ENCODE measurements around the gene STOML1.

The STOML1 gene

DNA sequence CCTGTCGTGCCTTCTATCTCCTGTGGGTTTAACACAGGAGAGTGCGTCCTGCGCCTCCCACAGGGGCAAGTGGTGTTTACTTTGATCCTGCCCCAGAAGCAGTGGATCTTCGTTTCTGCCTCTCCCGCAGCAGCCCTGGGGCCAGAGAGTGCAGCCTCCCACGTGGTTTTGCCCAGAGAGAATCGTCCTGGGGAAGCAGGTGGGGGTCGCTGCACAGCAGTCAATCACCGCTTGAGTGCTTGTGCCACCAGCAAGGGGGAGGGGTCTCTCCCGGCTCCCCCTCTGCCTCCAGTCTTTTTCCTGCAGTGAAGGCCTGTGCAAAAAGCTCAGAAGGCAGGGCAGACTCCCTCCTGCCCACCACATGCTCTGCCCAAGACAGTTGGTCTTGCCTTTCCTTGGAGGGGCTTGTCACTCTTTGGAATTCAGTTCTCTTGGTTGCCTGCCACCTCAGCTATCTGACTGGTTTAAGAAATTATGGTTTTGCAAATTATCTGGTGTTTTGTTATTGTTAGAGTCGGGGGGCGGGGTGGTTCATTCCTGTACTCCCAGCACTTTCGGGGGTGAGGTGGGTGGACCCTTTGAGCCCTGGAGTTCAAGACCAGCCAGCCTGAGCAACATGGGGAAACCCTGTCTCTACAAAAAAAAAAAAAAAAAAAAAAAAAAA, 26.9 kb downstream of the STOML1 start:
- no peak for DNase-seq (ENCODE audit: low read depth, low spot score)

GRCh38 chr15:73964736-73965093, 27.4 kb downstream of the STOML1 start:
- DNase-seq (ENCODE audit: low read depth, low spot score) = peak; percentile 87

GRCh38 chr15:73962433-73962832, 29.7 kb downstream of the STOML1 start:
- DNase-seq (ENCODE audit: low read depth, low spot score) = no peak

- DNase-seq (ENCODE audit: low read depth, low spot score) = peak; percentile 53
Observed at GRCh38 chr15:73960472-73961070, 31.5 kb downstream of the STOML1 start.

DNA sequence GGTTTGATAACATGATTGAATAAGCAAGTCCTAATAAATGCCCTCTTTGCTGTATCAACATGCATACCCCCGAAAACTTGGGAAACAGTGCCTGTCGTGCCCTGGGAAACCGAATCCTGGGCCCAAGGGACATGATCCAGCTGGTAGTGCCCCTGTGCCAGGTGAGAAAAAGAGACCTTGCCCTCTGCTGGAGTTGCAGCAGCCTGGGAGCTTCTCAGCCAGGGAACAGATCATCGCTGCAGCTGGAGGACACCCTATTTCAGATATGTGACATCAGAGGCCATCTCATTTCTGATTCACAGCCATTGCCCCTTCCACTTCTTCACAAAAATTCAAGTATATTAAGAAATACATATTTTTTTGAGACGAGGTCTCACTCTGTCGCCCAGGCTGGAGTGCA, 32.3 kb downstream of the STOML1 start:
- DNase-seq (ENCODE audit: low read depth, low spot score) = no peak

DNA sequence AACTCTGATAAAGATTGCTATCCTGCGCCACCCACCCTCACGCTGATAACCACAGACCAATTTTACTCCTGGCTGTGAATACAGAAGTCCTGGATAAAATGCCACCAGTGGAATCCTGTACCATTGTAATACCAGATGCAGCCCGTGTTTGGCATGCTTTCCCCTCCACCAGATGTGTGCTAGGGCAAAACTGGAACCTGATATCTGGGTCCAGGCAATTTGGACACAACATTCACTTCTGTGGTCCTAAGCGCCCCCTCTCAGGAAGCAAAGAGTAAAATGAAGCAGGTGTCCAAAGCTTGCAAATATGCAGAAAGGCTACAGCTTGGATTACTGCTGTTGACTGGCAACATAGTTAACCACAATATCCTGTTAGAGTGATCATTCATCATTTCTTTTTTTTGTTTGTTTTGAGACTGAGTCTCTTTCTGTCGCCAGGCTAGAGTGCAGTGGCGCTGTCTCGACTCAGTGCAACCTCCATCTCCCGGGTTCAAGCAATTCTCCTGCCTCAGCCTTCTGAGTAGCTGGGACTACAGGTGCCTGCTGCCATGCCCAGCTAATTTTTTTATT, 33.0 kb downstream of the STOML1 start:
- no peak for DNase-seq (ENCODE audit: low read depth, low spot score)

DNA sequence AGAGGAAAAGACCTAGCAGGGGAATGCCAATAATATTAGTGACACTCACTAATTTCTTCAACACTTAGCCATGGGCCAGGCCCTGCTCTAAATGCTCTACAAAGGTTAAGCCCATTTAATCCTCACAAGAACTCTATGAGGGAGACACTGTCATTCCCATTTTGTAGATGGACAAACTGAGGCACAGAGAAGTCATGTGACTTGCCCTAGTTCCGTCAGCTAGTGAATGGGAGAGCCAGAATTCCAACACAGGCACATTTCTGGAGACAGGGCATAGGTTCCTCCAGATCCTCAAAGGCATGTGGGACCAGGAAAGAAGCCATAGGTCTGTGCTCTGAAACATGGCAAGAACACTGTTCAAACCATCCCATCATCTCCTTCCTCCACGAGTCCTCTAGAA, 34.3 kb downstream of the STOML1 start:
- no peak for DNase-seq (ENCODE audit: low read depth, low spot score)

DNA sequence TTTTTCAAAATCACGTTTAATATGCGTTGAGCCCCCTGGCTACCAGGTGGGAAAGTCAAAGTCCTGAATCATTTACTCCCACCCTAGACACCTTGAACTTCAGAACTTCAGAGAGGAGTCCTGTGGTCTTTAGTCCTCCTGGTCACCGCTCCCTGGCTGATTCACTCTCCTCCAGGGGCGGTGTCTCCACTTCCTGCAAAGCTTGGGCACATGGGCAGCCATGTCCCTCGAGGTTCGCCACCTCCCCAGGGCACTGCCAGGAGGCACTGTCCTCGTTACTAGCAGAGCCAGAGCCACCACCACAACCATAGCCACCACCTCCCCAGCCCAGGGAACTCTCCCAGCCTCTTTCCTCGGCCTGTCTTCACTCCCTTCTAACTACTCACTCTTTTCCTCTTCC, 34.8 kb downstream of the STOML1 start:
- no peak for DNase-seq (ENCODE audit: low read depth, low spot score)

GRCh38 chr15:73956743-73957135, 35.4 kb downstream of the STOML1 start:
- peak; percentile 98 for DNase-seq (ENCODE audit: low read depth, low spot score)

- DNase-seq (ENCODE audit: low read depth, low spot score) = no peak
Observed at GRCh38 chr15:73955861-73956742, 36.0 kb downstream of the STOML1 start.

DNA sequence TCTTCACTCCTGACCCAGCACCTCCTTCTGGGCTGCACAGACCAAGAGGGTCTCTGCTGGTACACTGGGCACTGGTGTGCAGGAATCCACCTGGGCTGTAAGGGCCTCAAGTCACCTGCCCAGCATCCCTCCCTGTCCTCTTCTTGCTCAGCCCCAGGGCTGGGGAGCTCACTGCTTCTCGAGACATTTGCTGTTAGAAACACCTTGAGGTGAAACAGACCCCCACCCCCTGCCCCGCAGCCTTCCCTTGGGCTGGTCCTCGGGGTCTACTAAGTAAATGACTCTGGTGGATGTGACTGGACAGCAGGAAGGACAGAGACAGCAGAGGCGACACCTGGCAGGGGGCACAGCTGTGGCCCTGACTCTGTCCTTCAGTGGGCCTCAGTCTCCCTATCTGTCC, 36.8 kb downstream of the STOML1 start:
- DNase-seq (ENCODE audit: low read depth, low spot score) = no peak

DNA sequence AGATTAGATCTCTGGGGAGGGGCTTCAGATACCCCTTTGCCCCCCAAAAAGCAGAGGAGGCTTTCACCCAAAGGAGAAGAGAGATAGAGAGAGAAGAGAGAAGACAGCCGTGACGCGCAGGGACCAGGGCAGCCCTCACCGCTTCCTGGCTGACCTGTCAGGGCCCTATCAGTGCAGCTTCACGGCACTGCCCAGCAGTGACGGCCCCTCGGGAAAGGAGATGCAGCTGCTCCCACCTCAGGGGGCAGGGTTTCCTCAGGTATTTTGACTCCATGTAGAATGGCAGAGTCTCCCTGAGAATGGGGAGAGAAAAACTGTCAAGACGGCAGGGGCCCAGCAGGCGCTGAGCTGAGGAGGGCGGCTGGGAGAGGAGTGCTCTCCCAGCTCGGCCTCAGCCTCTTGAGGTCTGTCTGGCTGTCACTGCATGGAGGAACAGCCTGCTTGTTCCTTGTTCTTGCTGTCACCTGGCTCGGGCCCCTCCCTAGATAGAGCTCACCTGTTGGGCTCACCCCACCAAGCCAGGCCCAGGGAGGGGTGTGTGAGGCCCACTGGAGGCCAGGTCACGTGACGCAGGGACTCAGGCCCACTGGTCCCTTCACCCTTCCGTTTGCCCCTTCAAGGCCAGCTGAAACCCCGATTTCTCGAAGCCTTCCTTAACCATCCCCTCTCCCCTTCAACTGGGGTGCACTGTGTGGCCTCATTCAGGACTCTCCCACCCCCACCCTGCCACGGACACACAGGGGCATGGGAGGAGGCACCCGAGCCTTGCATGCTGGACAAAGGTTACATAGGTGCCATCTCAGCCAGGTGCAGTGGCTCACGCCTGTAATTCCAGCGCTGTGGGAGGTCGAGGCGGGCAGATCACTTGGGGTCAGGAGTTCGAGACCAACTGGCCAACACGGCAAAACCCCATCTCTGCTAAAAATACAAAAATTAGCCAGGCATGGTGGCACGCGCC, 37.6 kb downstream of the STOML1 start:
- no peak for DNase-seq (ENCODE audit: low read depth, low spot score)

DNA sequence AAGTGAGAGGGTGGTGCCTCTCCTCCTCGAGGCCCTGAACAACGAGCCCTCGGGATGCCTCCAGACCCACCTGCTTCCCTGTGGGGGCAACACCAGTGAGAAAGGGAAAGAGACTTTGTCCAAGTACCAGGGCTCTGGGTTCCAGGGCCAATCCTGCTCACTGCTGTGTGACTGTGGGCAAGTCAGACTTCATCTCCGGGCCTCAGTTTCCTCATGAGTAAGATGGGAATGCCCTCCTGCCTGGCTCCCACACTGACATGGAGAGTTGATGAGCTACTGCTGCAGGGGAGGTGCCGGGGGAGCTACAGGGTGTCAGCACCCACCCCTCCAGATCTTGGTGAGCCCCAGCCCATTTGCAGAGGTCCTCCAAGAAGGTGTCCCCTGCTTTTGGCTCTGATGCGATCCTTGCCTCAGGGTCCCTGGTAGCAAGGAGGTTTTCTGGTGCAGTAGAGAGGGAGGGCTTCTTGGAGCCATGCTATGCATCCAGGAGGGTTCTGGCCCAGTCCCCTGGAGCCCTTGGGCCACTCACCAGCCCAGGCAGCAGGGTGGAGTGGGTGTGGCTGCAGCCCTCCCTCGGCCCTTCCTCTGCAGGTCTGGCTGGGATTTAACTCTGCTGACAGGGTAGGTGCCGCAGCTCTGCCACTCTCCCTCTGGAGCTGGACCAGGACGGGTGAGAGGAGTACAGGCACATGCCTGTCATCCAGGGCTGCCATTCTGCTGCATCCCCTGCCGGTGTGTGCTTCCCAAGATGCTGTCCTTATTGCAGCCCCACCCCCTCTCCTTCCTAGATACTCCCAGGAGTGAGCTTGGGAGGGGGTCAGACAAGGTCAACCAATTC, 39.0 kb downstream of the STOML1 start:
- DNase-seq (ENCODE audit: low read depth, low spot score) = no peak

- DNase-seq (ENCODE audit: low read depth, low spot score) = no peak
Observed at GRCh38 chr15:73952171-73952912, 39.8 kb downstream of the STOML1 start.

GRCh38 chr15:73951601-73952000, 40.5 kb downstream of the STOML1 start:
- no peak for DNase-seq (ENCODE audit: low read depth, low spot score)

DNA sequence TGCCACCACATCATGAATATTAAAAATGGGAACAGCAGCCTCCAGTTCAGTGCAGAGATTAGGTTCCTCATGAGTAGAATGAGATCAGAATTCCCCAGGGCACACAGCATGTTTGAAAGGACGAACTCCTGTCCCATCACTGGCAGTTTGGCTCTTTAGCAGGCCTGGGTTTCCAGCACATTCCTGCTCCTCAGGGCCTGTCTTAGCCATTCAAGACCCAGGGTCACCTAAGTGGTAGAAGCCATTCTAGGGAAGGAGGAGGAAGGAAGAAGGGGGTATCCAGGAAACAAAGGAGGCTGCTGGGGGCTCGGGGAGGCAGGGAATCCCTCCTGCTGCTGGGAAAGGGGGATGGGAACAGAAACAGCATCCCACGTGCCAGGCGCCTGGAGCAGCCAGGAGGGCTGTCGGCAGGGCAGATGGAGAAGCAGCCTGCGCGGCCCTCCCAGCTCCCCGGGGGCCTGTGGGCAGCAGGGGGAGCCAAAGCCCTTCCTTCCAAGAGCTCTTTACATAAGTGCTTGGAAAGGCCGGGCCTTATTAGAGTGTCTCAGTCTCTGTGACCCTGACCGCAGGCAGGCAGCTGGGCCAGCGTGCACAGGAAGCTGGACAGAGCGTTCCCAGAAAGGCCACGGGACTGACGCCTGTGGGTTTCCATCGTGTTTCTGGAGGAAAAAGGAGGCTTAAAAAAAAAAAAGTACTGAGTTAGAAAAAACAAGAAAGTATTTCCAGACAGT, 41.1 kb downstream of the STOML1 start:
- DNase-seq (ENCODE audit: low read depth, low spot score) = peak; percentile 98

DNA sequence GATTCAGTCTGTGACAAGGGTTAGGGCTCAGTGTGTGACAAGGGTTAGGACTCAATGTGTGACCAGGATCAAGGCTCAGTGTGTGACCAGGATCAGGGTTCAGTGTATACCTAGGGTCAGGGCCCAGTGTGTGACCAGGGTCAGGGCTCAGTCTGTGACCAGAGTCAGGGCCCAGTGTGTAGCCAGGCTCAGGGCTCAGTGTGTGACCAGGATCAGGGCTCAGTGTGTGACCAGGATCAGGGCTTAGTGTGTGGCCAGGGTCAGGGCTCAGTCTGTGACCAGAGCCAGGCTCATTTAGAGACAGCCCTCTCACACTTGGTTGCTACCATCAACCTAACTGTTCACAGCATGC, 41.6 kb downstream of the STOML1 start:
- DNase-seq (ENCODE audit: low read depth, low spot score) = no peak

GRCh38 chr15:73949496-73949895, 42.6 kb downstream of the STOML1 start:
- no peak for DNase-seq (ENCODE audit: low read depth, low spot score)

DNA sequence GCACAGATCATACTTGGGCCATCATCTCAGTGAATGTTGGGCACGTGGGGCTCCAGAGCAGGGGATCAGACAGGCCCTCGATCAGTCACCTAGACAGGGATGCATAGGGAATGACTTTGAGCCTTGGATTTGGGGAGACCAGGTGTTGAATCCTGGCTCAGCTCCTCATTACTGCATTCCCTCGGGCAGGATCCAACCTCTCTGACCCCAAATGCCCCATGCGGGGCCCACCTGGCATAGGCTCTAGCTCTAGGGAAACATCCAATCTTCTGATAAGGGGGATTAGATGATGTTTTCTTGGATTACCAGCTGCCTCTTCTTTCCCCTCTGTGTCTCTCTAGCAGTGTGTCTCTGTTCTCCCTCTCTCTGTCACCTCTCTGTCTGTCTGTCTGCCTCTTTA, 43.1 kb downstream of the STOML1 start:
- no peak for DNase-seq (ENCODE audit: low read depth, low spot score)
